Measurements from ENCODE around the gene MYMX. TPM values are rescaled to one million over a fixed set of nuclear protein-coding genes. Genes with fewer than 3 reads are reported as not detected.

MYMX gene
- total RNA-seq, 1 donor from 2014 or later: not detected

DNA sequence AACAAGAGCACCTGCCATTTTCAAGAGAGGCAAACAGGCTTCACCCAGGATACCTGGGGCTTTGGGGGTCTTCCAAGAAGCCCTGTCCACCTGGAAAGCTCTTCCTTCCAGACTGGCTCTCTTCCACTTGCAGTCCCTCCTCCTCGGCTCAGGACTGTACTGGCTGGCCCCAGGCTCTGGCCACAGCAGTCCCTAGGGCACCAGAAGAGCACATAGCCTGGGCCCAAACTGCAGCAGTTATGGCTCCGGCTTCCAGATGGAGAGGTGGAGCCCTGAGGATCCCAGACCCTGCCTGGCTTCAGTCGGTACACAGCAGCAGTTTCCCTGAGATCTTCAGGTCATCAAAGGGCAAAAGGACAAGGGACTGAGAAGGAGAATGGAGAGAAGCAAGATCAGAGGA is 42.2 kb downstream of the MYMX start:
- peaks cover 6% of the 10 kb centered on the region for H3K36me3 ChIP-seq (ENCODE audit: control insufficient read depth, insufficient read depth, low read length)
- no peak overlapping the region for H3K4me3 ChIP-seq (ENCODE audit: low read depth, low read length)
- DNase-seq (ENCODE audit: low read depth): no peak
- H3K27me3 ChIP-seq (ENCODE audit: control insufficient read depth, insufficient read depth, low read length): no peaks in the 10 kb centered on the region
- TF ChIP-seq, protein P1, sequence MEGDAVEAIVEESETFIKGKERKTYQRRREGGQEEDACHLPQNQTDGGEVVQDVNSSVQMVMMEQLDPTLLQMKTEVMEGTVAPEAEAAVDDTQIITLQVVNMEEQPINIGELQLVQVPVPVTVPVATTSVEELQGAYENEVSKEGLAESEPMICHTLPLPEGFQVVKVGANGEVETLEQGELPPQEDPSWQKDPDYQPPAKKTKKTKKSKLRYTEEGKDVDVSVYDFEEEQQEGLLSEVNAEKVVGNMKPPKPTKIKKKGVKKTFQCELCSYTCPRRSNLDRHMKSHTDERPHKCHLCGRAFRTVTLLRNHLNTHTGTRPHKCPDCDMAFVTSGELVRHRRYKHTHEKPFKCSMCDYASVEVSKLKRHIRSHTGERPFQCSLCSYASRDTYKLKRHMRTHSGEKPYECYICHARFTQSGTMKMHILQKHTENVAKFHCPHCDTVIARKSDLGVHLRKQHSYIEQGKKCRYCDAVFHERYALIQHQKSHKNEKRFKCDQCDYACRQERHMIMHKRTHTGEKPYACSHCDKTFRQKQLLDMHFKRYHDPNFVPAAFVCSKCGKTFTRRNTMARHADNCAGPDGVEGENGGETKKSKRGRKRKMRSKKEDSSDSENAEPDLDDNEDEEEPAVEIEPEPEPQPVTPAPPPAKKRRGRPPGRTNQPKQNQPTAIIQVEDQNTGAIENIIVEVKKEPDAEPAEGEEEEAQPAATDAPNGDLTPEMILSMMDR (IDR thresholded peaks at IDR 0.05; ENCODE audit: insufficient read depth, low read length, poor library complexity, severe bottlenecking): no peak

DNA sequence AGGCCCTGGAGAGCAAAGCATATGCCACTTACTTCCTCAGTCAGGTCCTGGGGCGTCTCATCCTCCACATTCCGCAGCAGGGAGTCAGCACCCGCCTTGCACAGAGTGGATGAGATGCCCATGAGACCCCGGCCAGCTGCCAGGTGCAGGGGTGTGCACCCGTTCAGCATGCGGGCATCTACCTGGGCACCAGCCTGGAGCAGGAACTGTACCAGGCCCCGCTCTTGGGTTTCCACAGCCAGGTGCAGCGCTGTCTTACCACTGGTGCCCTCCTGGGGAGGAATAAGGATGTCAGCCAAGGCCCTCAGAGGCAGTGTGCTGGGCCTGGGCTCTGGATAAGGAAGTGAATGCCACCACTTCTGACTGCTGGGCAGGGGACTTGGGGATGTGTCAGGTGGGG is 43.3 kb downstream of the MYMX start:
- H3K36me3 ChIP-seq (ENCODE audit: control insufficient read depth, insufficient read depth, low read length): peaks cover 1% of the 10 kb centered on the region
- TF ChIP-seq, protein P1 (IDR thresholded peaks at IDR 0.05; ENCODE audit: insufficient read depth, low read length, poor library complexity, severe bottlenecking): no peak
- no peak for DNase-seq (ENCODE audit: low read depth)
- no peaks in the 10 kb centered on the region for H3K27me3 ChIP-seq (ENCODE audit: control insufficient read depth, insufficient read depth, low read length)
- H3K4me3 ChIP-seq (ENCODE audit: low read depth, low read length): no peak overlapping the region

DNA sequence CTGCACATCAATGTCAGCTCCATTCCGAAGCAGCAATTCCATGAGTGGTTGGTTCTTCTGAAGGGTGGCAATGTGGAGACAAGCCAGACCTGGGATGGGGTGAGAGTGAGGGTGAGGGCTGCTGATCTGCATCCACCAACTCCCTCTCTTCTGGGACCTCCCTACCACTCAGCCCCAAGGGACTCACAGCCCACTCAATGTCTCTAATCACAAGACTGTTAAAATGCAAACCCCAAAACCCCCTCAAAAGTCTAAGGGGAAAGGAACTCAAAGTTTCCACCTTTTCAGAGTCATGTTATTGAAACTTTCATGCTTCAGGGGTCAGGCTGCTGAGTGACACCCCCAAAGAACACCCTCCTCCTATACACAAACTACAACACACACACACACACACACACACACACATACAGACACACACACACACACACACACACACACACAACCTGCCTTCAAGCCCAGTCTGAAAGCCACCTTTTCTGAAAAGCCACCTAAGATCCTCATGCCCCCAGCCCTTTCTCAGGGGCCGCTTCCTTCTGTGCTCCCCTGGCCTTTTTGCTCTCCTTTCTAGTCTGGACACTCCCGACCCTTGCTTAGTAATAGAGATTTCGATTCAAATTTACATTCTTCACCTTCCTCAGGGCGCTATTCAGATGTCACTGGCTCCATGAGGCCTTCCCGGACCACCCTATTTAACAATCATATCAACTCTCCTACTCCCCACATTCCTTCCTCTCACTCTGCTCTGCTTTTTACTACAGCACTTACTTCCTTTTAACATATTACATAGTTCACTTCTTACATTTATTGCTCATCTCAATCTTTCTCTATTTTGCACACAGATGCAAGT is 43.9 kb downstream of the MYMX start:
- TF ChIP-seq, protein P1 (IDR thresholded peaks at IDR 0.05; ENCODE audit: insufficient read depth, low read length, poor library complexity, severe bottlenecking): no peak
- no peaks in the 10 kb centered on the region for H3K27me3 ChIP-seq (ENCODE audit: control insufficient read depth, insufficient read depth, low read length)
- H3K36me3 ChIP-seq (ENCODE audit: control insufficient read depth, insufficient read depth, low read length): no peaks in the 10 kb centered on the region
- H3K4me3 ChIP-seq (ENCODE audit: low read depth, low read length): no peak overlapping the region
- DNase-seq (ENCODE audit: low read depth): no peak

DNA sequence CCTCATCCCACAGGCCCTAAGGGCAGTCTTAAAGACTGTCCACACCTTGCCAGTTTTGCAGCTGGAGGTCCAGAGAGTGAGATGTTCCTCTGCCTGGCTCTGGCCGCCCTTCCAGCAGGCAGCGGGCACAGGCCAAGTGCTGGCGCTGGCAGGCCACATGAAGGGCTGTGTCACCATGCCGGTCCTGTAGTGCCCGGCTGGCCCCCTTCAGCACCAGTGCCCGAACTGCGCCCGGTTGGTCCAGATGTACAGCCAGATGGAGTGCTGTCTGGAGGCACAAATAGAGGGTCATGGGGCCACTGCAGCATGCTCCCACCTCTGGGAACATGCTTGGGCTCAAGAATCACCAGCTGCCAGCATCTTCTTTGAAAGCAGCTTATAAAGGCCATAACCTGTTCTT is 44.9 kb downstream of the MYMX start:
- TF ChIP-seq, protein P1 (IDR thresholded peaks at IDR 0.05; ENCODE audit: insufficient read depth, low read length, poor library complexity, severe bottlenecking): no peak
- no peak for DNase-seq (ENCODE audit: low read depth)

DNA sequence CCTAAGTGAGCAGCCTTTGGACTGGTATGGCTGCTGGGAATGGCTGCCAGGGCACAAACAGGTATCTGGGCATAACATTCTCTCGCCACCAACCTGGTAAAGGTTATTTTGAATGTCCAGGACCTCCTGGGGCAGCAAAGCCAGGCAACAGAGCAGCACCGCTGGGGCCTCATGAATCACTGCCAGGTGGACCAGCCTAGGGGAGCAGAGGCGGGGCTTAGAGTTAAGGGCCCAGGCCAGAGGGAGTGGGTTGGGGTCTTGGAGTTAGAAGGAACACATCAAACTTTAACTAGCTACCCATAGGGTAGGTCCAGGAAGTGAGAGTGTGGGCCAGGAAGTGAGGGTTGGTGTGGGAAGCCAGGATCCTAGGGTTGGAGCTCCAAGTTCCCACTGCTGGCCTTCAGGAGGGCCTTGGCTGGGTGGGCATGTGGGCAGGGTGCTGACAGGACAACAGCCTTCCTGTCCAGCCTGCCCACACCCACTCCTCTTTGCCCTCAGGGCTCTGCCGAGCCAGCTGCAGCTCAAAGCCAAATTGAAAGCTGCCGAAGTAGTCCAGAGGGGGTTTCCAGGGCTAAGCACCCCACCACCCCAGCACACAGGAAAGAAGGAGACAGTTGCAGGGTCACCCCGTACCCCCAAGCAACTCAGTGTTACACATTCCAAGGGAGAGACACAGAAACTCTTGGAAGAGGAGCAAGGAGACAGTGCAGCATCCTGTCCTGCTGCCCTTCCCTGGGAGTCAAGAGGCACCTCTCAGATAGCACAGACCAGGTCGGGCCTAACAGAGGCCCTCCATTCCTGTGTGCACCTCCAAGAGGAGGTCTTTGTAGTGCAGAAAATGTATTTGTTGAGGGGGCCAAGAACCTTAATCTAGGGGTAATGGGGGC is 46.0 kb downstream of the MYMX start:
- H3K27me3 ChIP-seq (ENCODE audit: control insufficient read depth, insufficient read depth, low read length): no peaks in the 10 kb centered on the region
- no peak for DNase-seq (ENCODE audit: low read depth)
- H3K36me3 ChIP-seq (ENCODE audit: control insufficient read depth, insufficient read depth, low read length): no peaks in the 10 kb centered on the region
- TF ChIP-seq, protein P1 (IDR thresholded peaks at IDR 0.05; ENCODE audit: insufficient read depth, low read length, poor library complexity, severe bottlenecking): no peak
- peak overlapping the region; percentile 70 for H3K4me3 ChIP-seq (ENCODE audit: low read depth, low read length)

More for the DNA sequence above, 44.9 kb downstream of the MYMX start:
- no peaks in the 10 kb centered on the region for H3K36me3 ChIP-seq (ENCODE audit: control insufficient read depth, insufficient read depth, low read length)
- H3K4me3 ChIP-seq (ENCODE audit: low read depth, low read length): no peak overlapping the region
- H3K27me3 ChIP-seq (ENCODE audit: control insufficient read depth, insufficient read depth, low read length): no peaks in the 10 kb centered on the region
